Measurements from ENCODE around the gene CBFA2T3.
A peak's percentile ranks its signal among the peaks of the same experiment; 100 is the strongest.
"Not testable (repeated sequence)": the region's sequence is repeated elsewhere in the genome, so short reads cannot be mapped to it uniquely, and the experiment has no call there.

The CBFA2T3 gene

DNA sequence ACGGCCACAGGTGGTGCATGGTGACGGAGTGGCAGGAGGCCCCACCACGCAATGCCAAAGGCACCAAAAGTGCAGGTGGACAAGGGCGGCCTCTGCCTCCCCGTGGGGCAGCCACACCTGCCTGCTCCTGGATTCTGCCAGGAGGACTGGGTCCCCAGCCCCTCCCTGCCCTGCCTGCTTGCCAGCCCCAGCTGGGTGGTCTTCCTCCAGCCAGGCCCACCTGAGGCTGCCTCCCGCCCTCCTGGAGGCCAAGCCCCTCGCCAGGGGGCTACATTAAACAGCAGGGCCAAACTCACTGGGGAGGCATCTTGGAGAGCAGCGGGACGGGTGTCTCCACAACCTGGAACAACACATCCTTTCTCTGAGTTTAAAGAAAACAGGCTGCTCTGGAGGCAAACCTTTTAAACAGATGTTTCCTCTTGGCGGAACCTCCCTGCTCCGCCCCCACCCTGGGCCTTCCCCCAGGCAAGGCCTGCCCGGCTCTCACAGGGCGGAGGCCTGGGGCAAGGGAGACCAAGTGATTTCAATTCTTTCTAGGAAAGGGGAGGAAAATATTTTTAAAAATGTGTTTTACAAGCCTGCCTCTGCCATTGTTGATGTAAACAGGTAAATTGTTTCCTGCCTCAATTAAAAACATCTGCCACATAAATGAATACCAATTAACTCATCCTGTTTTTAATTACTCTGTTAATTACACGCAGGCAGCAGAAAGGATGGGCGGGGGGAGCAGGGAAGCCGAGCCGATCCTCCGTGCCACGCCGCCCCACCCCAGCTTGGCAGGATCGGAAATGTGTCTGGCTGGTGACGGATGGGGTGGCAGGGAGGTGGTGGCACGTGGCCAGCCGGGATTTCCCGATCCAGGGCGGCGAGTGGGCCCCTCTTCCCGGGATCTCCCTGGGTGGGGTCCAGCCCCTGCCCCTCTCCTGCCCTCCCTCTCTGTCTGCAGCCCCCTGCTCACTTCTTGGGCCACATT, 56.1 kb downstream of the CBFA2T3 start:
- peak; percentile 13 for DNase-seq

DNA sequence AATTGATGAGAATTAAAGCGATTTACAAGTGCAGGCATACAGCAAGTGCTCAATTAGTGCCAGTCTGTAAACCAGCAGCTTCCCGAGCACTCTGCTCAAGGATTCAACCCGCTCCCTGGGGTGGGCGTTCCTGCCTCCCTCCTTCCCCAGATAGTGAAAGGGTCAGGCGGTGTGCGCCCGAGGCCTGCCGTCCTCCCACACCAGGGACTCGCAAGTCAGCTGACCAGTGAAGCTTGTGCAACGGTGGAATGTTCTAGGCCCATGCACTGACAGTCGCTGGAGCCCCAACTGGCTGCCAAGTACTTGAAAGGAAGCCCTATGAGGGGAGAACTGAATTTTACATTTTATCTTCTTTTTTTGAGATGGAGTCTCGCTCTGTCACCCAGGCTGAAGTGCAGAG, 57.1 kb downstream of the CBFA2T3 start:
- no peak for DNase-seq

DNA sequence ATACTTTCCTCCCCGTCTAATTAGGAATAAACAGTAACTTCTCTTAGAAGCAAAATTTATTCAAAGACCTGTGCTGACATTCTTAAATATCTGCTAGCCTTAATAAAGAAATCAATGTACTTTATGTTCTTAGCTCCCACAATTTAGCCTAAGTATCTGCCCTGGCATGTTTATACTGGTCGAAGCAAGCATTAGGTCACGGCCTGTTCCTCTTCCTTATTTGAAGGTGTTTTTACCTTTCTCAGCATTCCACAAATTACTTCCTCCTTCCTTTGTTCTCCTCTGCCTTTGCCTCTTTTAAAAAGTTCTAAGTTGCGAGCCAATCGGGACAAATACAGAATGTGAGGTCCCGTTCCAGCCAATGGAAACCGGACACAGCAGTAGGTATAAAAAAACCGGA, 58.1 kb downstream of the CBFA2T3 start:
- DNase-seq = not testable (repeated sequence)

DNA sequence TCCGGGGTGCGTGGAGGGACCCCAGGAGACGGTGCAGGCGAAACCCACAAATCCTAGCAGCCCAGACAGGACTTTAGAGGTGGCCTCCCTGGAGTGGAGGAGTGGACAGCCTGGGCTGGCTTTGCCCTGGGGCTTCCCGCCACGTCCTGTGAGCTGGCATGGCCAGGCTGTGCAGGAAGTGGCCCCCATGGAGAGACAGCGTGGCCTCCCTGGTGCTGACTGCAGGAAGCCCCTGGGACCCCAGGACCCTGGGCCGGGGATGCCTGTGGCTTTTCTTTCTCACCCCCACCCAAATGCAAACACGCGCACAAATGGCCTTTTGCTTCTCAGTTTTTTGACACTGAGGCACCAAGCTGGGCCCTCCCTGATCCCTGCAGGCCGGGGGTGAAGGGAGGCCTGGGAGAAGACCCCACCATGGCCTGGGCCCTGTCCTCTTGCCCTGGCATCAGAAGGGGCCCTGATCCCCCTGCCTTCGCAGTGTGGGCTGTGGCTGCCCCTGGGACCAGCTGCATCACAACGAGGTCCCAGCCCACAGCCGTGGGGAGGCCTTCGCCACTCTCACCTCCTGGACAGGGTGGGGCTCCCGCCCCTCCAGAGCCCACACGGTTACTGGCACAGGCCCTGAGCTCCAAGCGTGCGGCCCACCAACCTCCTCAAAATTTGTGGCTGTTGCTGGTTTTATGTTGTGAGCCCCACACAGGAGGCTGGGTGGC, 58.9 kb downstream of the CBFA2T3 start:
- no peak for DNase-seq

DNA sequence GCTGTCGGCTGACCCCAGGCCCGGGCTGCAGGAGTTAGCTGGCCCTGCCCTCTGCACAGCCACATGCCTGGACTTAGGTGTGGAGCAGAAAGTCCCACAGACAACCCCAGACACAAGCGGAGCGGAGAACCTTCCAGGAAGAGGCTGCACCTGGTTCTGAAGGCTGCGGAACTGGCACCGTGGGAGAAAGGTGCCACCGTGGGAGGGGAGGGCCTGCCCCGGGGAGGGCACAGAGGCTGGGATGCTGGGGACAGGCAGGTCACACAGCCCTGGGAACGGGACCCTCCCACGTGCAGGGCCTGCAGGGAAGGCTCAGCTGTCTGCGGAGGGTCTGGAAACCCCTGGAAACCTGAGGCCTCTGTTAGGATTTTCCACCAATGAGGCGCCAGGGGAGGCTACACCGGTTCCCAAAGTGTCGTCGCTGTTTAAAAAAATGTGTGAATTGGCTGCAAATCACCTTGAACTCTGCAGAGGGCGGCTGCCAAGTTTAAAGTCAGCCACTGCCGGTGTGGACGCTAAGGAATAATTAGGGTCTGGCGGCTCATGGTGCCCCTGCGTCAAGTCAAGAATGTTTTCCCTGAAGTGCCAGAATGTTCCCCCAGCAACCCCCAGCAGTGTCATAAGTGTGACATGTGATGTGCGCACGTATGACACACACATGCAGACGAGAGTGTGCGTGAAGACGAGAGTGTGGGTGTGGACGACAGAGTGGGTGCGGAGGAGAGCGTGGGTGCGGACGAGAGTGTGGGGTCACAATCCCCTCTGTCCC, 59.7 kb downstream of the CBFA2T3 start:
- no peak for DNase-seq

DNA sequence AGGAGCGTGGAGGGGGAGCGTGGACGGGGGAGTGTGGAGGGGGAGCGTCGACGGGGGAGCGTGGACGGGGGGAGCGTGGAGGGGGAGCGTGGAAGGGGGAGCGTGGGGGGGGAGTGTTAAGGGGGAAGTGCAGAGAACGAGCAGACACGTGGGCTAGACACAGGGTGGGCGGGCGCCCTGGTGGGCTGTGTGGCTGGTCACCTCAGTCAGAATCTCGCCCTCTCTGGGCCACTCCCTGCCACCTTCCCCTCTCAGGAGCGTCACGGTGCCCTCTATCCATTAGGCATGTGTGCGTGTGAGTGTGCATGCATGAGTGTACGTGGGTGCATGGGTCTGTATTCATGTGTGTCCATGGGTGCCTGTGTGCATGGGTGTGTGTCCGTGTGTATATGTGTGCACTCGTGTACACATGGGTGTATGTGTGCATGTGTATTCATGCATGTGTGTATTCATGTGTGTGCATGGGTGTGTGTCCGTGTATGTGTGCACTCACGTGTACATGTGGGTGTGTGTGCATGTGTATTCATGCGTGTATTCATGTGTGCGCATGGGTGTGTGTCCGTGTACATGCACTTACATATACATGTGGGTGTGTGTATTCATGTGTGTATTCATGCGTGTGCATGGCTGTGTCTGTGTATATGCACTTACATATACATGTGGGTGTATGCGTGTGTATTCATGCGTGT, 61.2 kb downstream of the CBFA2T3 start:
- DNase-seq = no peak

DNA sequence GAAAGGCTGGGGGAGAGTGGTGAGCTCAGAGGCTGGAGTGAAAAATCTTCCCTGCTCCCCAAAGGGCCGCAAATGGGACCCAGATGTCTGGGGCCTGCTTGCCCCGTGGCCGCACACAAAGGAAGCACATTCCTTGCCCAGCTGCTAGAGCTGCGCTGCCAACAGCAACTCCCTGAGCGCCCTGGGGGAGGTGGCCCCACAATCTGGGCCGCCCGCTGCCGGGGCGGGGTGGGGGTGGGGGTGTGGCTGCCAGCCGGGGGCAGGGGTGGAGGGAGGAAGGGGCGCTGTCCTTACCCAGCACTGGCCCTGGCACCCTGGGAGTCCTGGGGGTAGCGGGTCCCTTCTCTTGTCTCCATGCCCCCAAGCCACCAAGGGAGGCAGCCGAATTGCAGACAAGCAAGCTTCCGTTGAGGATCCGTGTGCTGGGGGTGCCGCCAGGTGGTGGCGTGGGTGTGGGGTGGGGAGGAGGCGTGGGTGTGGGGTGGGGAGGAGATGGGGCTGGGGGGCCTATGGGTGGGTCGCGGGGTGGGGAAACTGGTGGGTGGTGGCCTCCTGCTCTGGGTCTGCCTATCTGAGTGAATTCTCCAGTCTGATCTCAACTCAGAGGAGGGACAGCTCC, 62.1 kb downstream of the CBFA2T3 start:
- DNase-seq = no peak

DNA sequence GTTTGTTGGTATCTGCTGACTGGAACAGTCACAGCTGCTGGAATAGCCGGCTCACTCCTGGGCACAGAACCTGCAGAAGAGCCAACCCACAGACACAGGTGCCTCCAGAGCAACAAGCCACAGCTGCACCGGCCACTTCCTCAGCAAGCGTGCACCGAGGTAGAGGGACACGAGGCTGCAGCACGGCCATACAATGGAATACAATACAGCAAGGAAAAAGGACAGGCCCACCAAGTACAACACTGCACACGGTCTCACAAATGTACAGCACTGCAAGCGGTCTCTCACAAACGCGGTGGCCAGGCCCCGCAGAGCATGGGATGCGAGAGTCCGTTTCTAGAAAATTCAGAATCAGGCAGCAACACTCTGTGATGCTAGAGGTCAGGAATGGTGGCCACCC, 63.1 kb downstream of the CBFA2T3 start:
- DNase-seq = no peak

DNA sequence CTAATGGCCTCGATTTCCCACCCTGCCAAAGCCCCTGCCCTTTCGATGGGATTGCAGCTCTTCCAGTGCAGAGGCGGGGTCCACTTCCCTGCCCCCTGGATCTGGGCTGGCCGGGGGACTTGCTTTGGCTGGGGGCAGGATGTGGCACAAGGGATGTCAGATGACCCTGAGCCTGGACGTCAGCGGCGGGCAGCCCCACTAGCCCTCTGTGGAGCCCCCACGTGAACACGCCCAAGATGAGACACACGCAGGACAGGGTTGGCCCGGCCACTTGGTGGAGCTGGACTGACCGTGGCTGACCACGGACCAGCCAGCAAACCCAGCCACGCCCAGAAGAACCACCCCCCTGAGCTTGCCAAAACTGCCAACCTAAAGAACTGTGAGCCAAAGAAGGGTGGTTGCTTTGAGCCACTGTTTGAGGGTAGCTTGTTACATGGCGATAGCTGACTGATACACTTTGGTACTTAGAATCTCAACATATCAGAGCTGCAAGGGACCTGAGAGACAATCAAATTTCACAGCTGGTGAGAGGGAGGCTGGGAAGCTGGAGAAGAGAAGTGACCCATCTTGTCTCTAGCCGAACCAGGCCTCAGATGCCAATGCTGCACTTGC, 63.9 kb downstream of the CBFA2T3 start:
- no peak for DNase-seq

DNA sequence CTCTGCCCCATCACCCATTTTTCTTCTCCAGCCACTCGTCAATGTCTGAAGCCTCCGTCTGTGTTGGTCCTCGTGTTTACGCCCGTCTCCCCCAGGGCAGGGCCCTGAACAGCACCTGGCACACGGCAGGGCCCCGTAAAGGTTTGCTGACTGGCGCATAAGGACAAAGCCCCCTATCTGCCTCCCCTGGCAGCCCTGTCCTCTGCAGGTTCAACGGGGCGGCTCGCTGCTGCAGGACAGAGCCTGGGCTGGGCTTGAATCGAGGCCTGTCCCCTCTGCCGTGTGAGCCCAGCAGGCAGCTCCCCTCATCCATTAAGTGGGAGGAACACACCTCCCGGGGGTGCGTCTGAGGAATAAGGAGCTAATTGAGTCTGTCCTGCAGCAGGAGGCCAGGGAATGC, 64.5 kb downstream of the CBFA2T3 start:
- DNase-seq = no peak

DNA sequence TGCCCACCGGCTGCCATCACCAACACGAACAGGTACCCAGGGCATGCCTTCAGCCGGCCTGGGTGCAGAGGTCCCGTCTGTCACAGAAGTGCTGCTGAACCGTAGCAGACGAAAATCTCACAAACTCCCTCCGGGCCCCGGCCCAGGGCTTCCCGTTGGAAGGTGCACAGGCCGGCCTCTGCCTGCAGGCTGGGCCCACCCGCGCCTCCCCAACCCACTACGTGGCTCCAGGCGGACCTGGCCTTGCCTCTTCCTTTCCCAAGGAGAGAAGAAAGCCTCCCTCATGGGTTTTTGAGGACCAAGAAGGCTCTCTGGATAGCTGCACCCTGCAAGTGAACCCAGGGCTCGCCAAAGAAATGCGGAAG, 65.1 kb downstream of the CBFA2T3 start:
- DNase-seq = no peak

DNA sequence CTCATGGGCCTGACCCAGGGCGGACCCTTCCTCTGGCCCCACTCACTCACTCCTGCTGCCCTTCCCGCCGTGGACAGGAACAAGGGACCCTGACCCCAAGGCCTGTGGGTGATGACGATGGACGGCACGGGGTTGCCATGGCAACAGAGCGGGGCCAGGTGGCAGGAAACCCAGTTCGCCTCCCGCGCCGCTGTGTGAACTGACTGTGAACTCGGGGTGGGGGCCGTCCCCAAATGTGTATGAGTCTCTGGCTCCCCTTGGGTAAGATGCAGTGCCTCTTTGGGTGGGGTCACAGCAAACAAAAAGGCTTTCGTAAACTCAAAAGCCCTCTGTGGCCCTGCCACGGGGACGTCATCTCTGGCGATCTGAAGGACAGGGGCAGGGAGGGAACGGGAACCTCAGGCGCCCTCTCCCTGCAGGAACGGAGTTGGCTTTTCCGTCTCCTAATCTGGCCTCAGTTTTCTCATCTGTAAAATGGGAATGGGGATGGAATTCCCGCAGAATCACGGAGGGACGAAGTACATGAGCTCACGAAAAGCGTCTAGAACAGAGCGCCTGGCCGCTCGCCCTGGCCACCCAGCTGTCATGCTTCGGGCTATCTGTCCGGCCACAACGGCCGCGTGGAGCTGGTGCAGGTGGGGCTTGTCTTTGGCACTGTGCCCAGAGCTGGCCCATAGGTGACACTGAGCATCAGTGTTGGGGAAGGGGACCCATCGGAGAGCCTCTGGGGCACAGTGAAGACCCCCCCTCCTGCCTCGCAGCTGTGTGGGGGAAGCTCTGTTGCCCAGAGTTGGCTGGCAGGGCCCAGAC, 65.7 kb downstream of the CBFA2T3 start:
- DNase-seq = no peak

DNA sequence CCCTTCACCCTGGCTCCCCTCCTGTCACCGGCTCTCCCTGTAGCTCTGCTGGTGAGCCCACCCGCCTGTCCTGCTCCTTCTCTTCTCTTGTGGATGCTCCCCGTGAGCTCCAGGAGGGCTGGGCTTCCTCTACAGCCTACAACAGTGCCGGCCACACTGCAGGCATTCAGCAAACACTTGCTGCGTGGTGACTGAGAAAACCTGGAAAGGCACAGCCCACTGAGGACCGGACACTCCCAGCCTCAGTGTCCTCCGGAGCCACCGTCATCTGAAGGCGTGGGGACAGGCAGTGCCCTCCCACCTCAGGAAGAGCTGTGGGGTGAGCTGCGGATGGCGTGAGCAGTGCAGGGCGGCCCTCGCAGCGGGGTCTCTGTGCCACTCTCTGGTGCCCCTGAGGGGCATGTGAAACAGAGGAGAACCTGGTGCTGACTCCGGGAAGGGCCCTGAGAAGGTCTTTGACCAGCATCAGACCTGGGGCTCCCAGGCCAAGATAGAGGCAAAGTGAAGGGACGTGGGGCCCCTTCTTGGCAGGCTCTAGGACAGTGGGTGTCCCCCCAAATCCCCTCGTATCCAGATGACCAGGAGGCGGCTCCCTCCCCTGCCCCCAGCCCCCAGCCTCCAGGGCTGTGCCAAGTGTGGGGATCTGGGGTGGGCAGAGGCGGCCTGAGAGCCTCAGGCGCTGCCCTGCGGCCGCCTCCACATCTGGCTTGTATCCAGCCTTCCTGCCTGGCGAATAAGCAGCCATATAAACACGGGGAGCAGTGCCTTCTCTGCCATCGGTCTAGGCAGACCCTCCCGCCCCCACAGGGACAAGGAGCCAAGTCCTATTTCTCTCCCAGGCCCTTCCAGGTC, 66.5 kb downstream of the CBFA2T3 start:
- no peak for DNase-seq

DNA sequence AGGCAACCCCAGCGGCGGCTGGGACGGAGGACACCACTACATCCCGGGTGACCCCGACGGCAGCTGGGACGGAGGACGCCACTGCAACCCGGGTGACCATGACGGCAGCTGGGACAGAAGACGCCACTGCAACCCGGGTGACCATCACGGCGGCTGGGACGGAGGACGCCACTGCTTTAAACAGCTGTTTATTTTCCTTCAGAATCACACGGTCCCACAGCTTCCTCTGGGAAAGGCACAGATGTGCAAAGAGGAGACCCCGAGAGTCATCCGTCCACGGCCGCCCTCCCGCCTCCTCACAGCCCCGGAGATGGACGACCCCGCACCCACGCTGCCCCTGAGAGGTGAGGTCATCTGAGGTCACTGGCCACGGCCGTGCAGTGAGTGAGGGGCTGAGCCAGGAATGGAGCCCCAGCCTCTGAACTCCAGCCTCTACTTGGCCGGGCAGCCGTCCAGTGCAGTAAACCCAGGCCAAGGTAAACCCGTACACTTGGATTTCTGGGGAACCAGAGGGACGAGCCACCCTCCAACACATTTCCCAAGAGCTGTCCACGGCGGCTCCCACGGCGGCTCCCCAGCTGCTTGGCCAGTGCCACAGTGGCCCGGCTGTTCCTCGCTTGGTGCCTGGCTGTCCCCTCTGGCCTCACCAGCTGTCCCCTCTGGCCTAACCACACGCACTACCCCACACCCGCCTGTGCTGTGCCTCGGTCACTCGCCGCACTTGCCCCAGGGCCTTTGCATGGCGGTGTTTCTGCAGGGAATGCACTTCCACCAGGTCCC, 67.4 kb downstream of the CBFA2T3 start:
- no peak for DNase-seq

DNA sequence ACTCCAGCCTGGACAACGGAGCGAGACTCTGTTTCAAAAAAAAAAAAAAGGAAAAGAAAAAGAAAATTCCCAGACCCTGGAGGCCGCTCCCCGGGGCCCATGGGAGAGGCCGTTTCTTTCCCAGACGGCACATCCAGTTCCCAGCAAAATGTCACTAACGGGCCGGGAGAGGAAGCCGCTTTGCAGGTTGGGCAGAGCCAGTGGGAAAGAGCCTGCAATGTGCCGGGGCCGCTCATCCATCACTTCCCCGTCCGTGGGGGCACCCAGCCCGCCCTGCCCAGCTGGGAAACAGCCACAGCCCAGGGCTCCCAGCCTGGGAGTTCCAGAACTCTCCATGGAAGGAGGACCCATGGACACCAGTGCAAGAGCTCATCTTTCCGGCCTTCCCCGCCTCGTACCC, 68.7 kb downstream of the CBFA2T3 start:
- DNase-seq = no peak

DNA sequence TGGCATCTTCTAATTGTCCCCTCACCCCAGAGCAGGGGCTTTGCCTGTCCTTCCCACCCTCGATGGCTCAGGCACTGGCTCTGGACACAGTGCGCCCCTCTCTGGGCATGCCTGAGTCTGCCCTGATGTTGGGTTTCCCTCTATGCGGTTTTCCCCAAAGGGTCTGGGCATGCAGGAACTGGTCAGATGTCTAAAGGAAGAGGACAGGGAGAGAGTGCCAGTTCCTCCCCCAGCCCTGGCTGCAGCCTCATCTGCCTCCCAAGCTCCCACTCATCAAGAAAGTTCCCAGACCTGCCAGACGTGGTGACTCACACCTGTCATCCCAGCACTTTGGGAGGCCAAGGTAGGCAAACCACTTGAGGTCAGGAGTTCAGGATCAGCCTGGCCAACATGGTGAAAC, 69.2 kb downstream of the CBFA2T3 start:
- no peak for DNase-seq

DNA sequence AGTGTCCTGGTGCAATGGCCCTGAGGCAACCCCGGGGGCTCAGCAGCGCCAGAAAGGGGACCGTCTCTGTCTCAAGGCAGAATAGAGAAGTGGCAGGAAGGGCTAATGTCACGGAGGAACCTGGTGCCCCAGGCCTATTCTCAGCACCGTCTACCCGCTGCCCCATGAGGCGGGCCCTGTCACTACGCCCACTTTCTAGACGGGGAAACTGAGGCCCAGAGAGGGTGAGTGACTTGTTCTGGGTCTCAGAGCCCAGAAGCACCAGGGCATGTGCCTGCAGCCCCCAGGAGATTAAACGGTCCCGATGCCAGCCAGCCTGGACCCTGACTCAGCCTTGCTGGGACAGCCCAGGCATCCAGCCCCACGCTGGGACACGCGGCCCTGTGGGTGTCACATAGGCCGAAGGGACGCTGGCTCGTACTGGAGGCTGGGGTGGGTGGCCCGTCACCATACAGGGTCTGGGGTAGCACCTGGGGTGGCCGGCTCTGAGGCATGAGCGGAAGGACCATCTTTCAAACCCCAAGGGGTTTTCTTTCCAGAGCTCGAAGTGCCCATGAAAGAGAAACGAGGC, 70.4 kb downstream of the CBFA2T3 start:
- DNase-seq = no peak

DNA sequence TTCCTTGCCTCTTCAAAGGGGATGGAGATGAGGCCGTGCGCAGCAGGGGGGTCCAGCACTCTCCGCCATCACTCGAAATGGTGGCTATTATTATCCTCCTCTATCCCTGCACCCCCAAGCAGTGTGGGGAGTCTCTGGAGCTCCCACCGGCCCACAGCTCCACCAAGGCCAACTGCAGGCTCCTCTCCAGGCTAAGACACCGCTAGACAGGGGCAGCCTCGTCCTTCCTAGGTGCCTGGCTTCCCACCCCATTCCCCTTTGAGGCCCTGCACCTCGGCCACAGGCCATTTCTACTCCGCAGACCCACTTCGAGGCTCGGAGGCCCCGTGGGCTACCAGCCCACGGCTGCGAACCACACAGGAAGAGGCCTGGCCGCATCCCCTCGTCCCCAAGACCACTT, 71.0 kb downstream of the CBFA2T3 start:
- no peak for DNase-seq

DNA sequence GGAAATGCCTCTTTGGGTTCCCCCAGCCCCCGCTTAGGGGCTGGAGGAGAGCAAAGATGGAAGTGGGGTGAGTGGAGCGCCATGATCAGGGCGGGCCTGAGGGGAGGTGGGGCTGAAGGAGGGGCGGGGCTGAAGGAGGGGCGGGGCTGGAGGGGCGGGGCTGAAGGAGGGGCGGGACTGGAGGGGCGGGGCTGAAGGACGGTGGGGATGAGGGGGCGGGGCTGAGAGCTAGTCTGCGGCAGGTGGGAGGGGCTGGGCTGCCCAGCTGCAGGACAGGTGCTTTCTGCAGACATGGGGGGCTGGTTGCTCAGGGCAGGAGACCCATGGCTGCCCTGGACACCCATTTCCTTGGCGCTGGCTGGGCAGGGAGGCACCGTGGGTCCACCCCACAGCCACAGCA, 71.4 kb downstream of the CBFA2T3 start:
- no peak for DNase-seq

All from CD4-positive, alpha-beta T cell treated with Interleukin-17A for 1 hour (primary cell).